Cardiac muscle cell (in vitro differentiated cells and primary cell): ENCODE data around the gene IGFBP4. TPM values are rescaled to one million over a fixed set of nuclear protein-coding genes. Genes with fewer than 3 reads are reported as not detected.
A peak's percentile ranks its signal among the peaks of the same experiment; 100 is the strongest.

ENCODE experiments used
- DNase-seq, 2 donors: peaks; one replicate each; pipeline versions ENCODE4 v3.0.0 to v3.0.0-alpha.2; 2010 to 2017; ENCODE audit warnings: low read depth in 1 of 2, low spot score in 1 of 2
- H3K27ac ChIP-seq: fragments of 200-600 bp; sonication (generic); 2 replicates; pipeline ENCODE4 v1.5.1; 2016
- H3K27me3 ChIP-seq: fragments of 200-600 bp; sonication (generic); 2 replicates; pipeline ENCODE4 v1.6.0; 2016; ENCODE audit warnings: control low read depth
- H3K36me3 ChIP-seq: fragments of 200-600 bp; sonication (generic); 2 replicates; pipeline ENCODE4 v1.5.1; 2016; ENCODE audit warnings: control low read depth
- H3K4me1 ChIP-seq: fragments of 200-600 bp; sonication (generic); 2 replicates; pipeline ENCODE4 v1.8.1; 2017; ENCODE audit warnings: low read depth, mild to moderate bottlenecking, mixed run types
- H3K4me3 ChIP-seq: fragments of 200-600 bp; sonication (generic); 2 replicates; pipeline ENCODE4 v1.5.1; 2016; ENCODE audit warnings: mild to moderate bottlenecking
- H3K9me3 ChIP-seq: fragments of 200-600 bp; sonication (generic); 2 replicates; pipeline ENCODE4 v1.5.1; 2017; ENCODE audit warnings: low read depth, mild to moderate bottlenecking, control low read depth
- CTCF ChIP-seq: IDR thresholded peaks from 2 replicates; pipeline ENCODE4 v1.5.1; 2012; ENCODE audit warnings: low read depth, mild to moderate bottlenecking, low read length
- polyA plus RNA-seq: library from polyadenylated mRNA; unstranded; fragments of >200 nt; fragmentation: Nextera tagmentation; extraction: Ambion mirVana; gene quantifications from 2 replicates; pipeline ENCODE4 v1.2.1, GENCODE V29; 2016
- total RNA-seq: library from RNA; depleted of rRNA; stranded (reverse); fragments of >200 nt; gene quantifications from 2 replicates; pipeline ENCODE4 v1.2.3, GENCODE V29; 2016

The IGFBP4 gene
- total and polyA plus RNA-seq, 2 experiments from 2014 or later, result 87.4 to 109 TPM

- peaks cover 9% of the 10 kb centered on the region for H3K36me3 ChIP-seq
- peaks cover 49% of the 10 kb centered on the region for H3K4me1 ChIP-seq
- no peaks in the 10 kb centered on the region for H3K9me3 ChIP-seq
- no peaks in the 10 kb centered on the region for H3K27me3 ChIP-seq
- no peak for DNase-seq
- peak overlapping the region; percentile 79 for H3K27ac ChIP-seq
- H3K4me3 ChIP-seq, result no peak overlapping the region
- TF ChIP-seq CTCF, result no peak
Measured at GRCh38 chr17:40458851-40459482, 15.7 kb downstream of the IGFBP4 start.

GRCh38 chr17:40459636-40460603, 16.7 kb downstream of the IGFBP4 start:
- no peaks in the 10 kb centered on the region for H3K9me3 ChIP-seq
- peaks cover 1% of the 10 kb centered on the region for H3K36me3 ChIP-seq
- no peak for TF ChIP-seq CTCF
- no peak for DNase-seq
- no peaks in the 10 kb centered on the region for H3K27me3 ChIP-seq
- peaks cover 49% of the 10 kb centered on the region for H3K4me1 ChIP-seq
- H3K27ac ChIP-seq, result peak overlapping the region; percentile 2
- H3K4me3 ChIP-seq, result no peak overlapping the region

DNA sequence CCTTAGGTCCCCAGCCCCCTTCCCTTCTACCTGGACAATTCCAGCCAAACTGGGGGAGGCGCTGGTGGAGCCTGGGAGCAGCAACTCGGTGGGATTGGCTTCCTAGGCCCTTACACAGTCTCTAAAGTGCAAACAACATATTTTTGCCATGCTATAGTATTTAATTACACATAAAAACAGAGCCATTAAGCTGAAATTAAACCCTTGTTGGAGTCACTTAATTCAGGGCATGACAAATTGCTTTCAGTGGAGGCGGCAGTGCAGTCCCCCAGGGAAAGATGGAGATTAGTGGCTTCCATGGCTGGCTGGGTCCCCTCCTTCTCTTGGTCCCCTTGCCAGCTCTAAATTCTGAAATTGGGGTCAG, 17.3 kb downstream of the IGFBP4 start:
- no peak overlapping the region for H3K4me3 ChIP-seq
- TF ChIP-seq CTCF, result no peak
- H3K36me3 ChIP-seq, result no peaks in the 10 kb centered on the region
- H3K27me3 ChIP-seq, result no peaks in the 10 kb centered on the region
- no peak for DNase-seq
- H3K27ac ChIP-seq, result peak overlapping the region; percentile 2
- H3K4me1 ChIP-seq, result peaks cover 49% of the 10 kb centered on the region
- H3K9me3 ChIP-seq, result no peaks in the 10 kb centered on the region

GRCh38 chr17:40460968-40461731, 17.9 kb downstream of the IGFBP4 start:
- no peaks in the 10 kb centered on the region for H3K36me3 ChIP-seq
- no peak for DNase-seq
- no peaks in the 10 kb centered on the region for H3K27me3 ChIP-seq
- no peak for TF ChIP-seq CTCF
- H3K27ac ChIP-seq, result peak overlapping the region; percentile 2
- peaks cover 49% of the 10 kb centered on the region for H3K4me1 ChIP-seq
- no peak overlapping the region for H3K4me3 ChIP-seq
- no peaks in the 10 kb centered on the region for H3K9me3 ChIP-seq

- no peaks in the 10 kb centered on the region for H3K9me3 ChIP-seq
- no peak overlapping the region for H3K27ac ChIP-seq
- TF ChIP-seq CTCF, result peak; percentile 1
- peaks cover 49% of the 10 kb centered on the region for H3K4me1 ChIP-seq
- no peaks in the 10 kb centered on the region for H3K36me3 ChIP-seq
- no peak overlapping the region for H3K4me3 ChIP-seq
- no peak for DNase-seq
- H3K27me3 ChIP-seq, result no peaks in the 10 kb centered on the region
Measured at GRCh38 chr17:40461732-40462342, 18.6 kb downstream of the IGFBP4 start.
